ENCODE data around the gene RNLS. TPM values are rescaled to one million over a fixed set of nuclear protein-coding genes. Genes with fewer than 3 reads are reported as not detected.

The RNLS gene
- total RNA-seq, result 1.7 and 3.9 TPM in 2 replicates
- long read RNA-seq, partial matches to known transcripts, result 0 of 1 reads
- long read RNA-seq, other reads (novel, unspliced or antisense), result 0 of 1 reads

- peak within 1 kb of the TSS; percentile 69 for H3K4me3 Mint-ChIP-seq (ENCODE audit: unreplicated experiment)
- H3K4me1 Mint-ChIP-seq (ENCODE audit: unreplicated experiment), result peaks cover 6% of the 10 kb centered on the region
- H3K27me3 Mint-ChIP-seq (ENCODE audit: unreplicated experiment), result peaks cover 4% of the 10 kb centered on the region
- TF ChIP-seq, protein P1, sequence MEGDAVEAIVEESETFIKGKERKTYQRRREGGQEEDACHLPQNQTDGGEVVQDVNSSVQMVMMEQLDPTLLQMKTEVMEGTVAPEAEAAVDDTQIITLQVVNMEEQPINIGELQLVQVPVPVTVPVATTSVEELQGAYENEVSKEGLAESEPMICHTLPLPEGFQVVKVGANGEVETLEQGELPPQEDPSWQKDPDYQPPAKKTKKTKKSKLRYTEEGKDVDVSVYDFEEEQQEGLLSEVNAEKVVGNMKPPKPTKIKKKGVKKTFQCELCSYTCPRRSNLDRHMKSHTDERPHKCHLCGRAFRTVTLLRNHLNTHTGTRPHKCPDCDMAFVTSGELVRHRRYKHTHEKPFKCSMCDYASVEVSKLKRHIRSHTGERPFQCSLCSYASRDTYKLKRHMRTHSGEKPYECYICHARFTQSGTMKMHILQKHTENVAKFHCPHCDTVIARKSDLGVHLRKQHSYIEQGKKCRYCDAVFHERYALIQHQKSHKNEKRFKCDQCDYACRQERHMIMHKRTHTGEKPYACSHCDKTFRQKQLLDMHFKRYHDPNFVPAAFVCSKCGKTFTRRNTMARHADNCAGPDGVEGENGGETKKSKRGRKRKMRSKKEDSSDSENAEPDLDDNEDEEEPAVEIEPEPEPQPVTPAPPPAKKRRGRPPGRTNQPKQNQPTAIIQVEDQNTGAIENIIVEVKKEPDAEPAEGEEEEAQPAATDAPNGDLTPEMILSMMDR (IDR thresholded peaks at IDR 0.05), result peak; percentile 78
- H3K36me3 Mint-ChIP-seq (ENCODE audit: unreplicated experiment), result no peaks in the 10 kb centered on the region
- peak; percentile 85 for DNase-seq (ENCODE audit: extremely low spot score, unreplicated experiment)
- no peaks in the 10 kb centered on the region for H3K9me3 Mint-ChIP-seq (ENCODE audit: unreplicated experiment)
- peak within 1 kb of the TSS; percentile 58 for H3K27ac Mint-ChIP-seq (ENCODE audit: unreplicated experiment)
Measured at GRCh38 chr10:88582806-88583583, at the start of gene RNLS. Gene RNLS, minus strand, starts transcription at chr10:88583318.

GRCh38 chr10:88624840-88625239 is 41.7 kb upstream of the RNLS start:
- Mint-ChIP-seq H3K27ac (ENCODE audit: unreplicated experiment) (no peak overlapping the region), H3K4me1 (ENCODE audit: unreplicated experiment) (no peaks in the 10 kb centered on the region), H3K36me3 (ENCODE audit: unreplicated experiment) (no peaks in the 10 kb centered on the region), H3K4me3 (ENCODE audit: unreplicated experiment) (no peak overlapping the region), H3K9me3 (ENCODE audit: unreplicated experiment) (peaks cover 6% of the 10 kb centered on the region), H3K27me3 (ENCODE audit: unreplicated experiment) (peaks cover 2% of the 10 kb centered on the region)
- TF ChIP-seq, protein P1 (IDR thresholded peaks at IDR 0.05), result no peak
- no peak for DNase-seq (ENCODE audit: extremely low spot score, unreplicated experiment)

DNA sequence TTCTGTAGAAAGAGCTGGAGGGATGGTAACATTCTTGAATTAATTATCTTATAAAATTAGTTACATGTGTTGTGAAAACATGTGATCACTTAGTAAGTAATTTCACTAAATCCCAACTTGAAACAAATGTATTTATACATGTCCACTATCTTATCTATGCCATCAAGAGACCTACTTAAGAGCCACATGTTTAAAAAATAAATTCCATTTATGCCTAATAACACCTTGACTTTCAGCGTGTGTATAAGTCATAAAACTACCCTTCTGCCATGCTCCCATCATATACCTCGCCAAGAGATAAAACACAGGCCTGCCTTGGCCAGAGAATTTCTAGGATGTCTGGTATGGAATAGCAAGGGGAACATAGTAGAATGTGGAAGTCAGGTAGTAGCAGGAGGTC is 40.7 kb upstream of the RNLS start:
- H3K36me3 Mint-ChIP-seq (ENCODE audit: unreplicated experiment), result no peaks in the 10 kb centered on the region
- no peak overlapping the region for H3K4me3 Mint-ChIP-seq (ENCODE audit: unreplicated experiment)
- no peaks in the 10 kb centered on the region for H3K4me1 Mint-ChIP-seq (ENCODE audit: unreplicated experiment)
- peaks cover 6% of the 10 kb centered on the region for H3K9me3 Mint-ChIP-seq (ENCODE audit: unreplicated experiment)
- H3K27me3 Mint-ChIP-seq (ENCODE audit: unreplicated experiment), result peaks cover 2% of the 10 kb centered on the region
- DNase-seq (ENCODE audit: extremely low spot score, unreplicated experiment), result no peak
- TF ChIP-seq, protein P1 (IDR thresholded peaks at IDR 0.05), result no peak
- no peak overlapping the region for H3K27ac Mint-ChIP-seq (ENCODE audit: unreplicated experiment)

GRCh38 chr10:88620441-88620840 is 37.3 kb upstream of the RNLS start:
- no peak for DNase-seq (ENCODE audit: extremely low spot score, unreplicated experiment)
- TF ChIP-seq, protein P1 (IDR thresholded peaks at IDR 0.05), result no peak
- Mint-ChIP-seq H3K9me3 (ENCODE audit: unreplicated experiment) (no peaks in the 10 kb centered on the region), H3K4me3 (ENCODE audit: unreplicated experiment) (no peak overlapping the region), H3K4me1 (ENCODE audit: unreplicated experiment) (no peaks in the 10 kb centered on the region), H3K36me3 (ENCODE audit: unreplicated experiment) (no peaks in the 10 kb centered on the region), H3K27ac (ENCODE audit: unreplicated experiment) (no peak overlapping the region), H3K27me3 (ENCODE audit: unreplicated experiment) (peaks cover 2% of the 10 kb centered on the region)

- Mint-ChIP-seq H3K27ac (ENCODE audit: unreplicated experiment) (no peak overlapping the region), H3K36me3 (ENCODE audit: unreplicated experiment) (no peaks in the 10 kb centered on the region), H3K9me3 (ENCODE audit: unreplicated experiment) (no peaks in the 10 kb centered on the region), H3K4me1 (ENCODE audit: unreplicated experiment) (no peaks in the 10 kb centered on the region), H3K4me3 (ENCODE audit: unreplicated experiment) (no peak overlapping the region), H3K27me3 (ENCODE audit: unreplicated experiment) (peaks cover 2% of the 10 kb centered on the region)
- no peak for DNase-seq (ENCODE audit: extremely low spot score, unreplicated experiment)
- TF ChIP-seq, protein P1 (IDR thresholded peaks at IDR 0.05), result no peak
Measured at GRCh38 chr10:88618496-88618895, 35.4 kb upstream of the RNLS start.

Data from osteocyte (in vitro differentiated cells).